Measurements from ENCODE around the gene ITPR1. TPM values are rescaled to one million over a fixed set of nuclear protein-coding genes. Genes with fewer than 3 reads are reported as not detected.

Gene ITPR1
- total RNA-seq, 4 donors from 2014 or later = 184 to 305 (median 218) TPM

- 89 to 100% methylated on average over 4 to 5 of the region's 9 CpGs for WGBS, 2 donors (ENCODE audit: low coverage in 1 of 2)
- TF ChIP-seq CTCF (IDR thresholded peaks at IDR 0.05) (no peak), POLR2A (IDR thresholded peaks at IDR 0.05) (no peak), EP300 (IDR thresholded peaks at IDR 0.05) (no peak), POLR2AphosphoS5 (IDR thresholded peaks at IDR 0.05) (no peak)
- Histone ChIP-seq H3K27ac (peak overlapping the region in 3 of 4 donors; percentile 86 to 92 (median 89)), H3K4me1 (peaks cover 13 to 56% (median 25%) of the 10 kb centered on the region in 3 donors), H3K4me3 (no peak overlapping the region), H3K27me3 (no peaks in the 10 kb centered on the region), H3K36me3 (peaks cover 0 to 45% of the 10 kb centered on the region in 2 donors), H3K9me3 (no peaks in the 10 kb centered on the region)
- no peak for ATAC-seq
These were observed 246.4 kb downstream of the ITPR1 start for GRCh38 chr3:4739289-4740236.

- Histone ChIP-seq H3K27ac (peak overlapping the region; percentile 77 to 92 (median 88)), H3K36me3 (peaks cover 0 to 39% of the 10 kb centered on the region in 2 donors), H3K27me3 (no peaks in the 10 kb centered on the region), H3K9me3 (no peaks in the 10 kb centered on the region), H3K4me1 (peaks cover 13 to 56% (median 25%) of the 10 kb centered on the region in 3 donors), H3K4me3 (no peak overlapping the region)
- 34 to 65% methylated on average over 5 to 10 of the region's 13 CpGs for WGBS, 2 donors (ENCODE audit: low coverage in 1 of 2)
- ATAC-seq = peak; percentile 32
- TF ChIP-seq CTCF (IDR thresholded peaks at IDR 0.05) = no peak
- no peak for TF ChIP-seq POLR2AphosphoS5 (IDR thresholded peaks at IDR 0.05)
- TF ChIP-seq POLR2A (IDR thresholded peaks at IDR 0.05) = no peak
These were observed 247.4 kb downstream of the ITPR1 start for GRCh38 chr3:4740397-4741105.

GRCh38 chr3:4741106-4741403, 247.9 kb downstream of the ITPR1 start:
- no peak for TF ChIP-seq EP300 (IDR thresholded peaks at IDR 0.05)
- no peak for TF ChIP-seq POLR2AphosphoS5 (IDR thresholded peaks at IDR 0.05)
- TF ChIP-seq CTCF (IDR thresholded peaks at IDR 0.05) = no peak
- no peak for TF ChIP-seq POLR2A (IDR thresholded peaks at IDR 0.05)
- Histone ChIP-seq H3K9me3 (no peaks in the 10 kb centered on the region), H3K4me1 (peaks cover 13 to 61% (median 25%) of the 10 kb centered on the region in 3 donors), H3K36me3 (peaks cover 0 to 43% of the 10 kb centered on the region in 2 donors), H3K4me3 (no peak overlapping the region), H3K27me3 (no peaks in the 10 kb centered on the region), H3K27ac (peak overlapping the region; percentile 77 to 92 (median 88))
- no peak for ATAC-seq
- WGBS, 2 donors (ENCODE audit: low coverage in 1 of 2) = 30 to 50% methylated on average over 1 to 3 of the region's 3 CpGs

GRCh38 chr3:4741404-4742307, 248.5 kb downstream of the ITPR1 start:
- Histone ChIP-seq H3K4me3 (no peak overlapping the region), H3K36me3 (peaks cover 0 to 43% of the 10 kb centered on the region in 2 donors), H3K4me1 (peaks cover 13 to 64% (median 25%) of the 10 kb centered on the region in 3 donors), H3K27me3 (no peaks in the 10 kb centered on the region), H3K9me3 (no peaks in the 10 kb centered on the region), H3K27ac (peak overlapping the region; percentile 77 to 92 (median 88))
- peak; percentile 94 for ATAC-seq
- WGBS, 2 donors (ENCODE audit: low coverage in 1 of 2) = 20% methylated on average over 5 to 12 of the region's 14 CpGs
- TF ChIP-seq POLR2A (IDR thresholded peaks at IDR 0.05) (no peak), CTCF (IDR thresholded peaks at IDR 0.05) (no peak), POLR2AphosphoS5 (IDR thresholded peaks at IDR 0.05) (peak; percentile 90), EP300 (IDR thresholded peaks at IDR 0.05) (no peak)

Data from gastroesophageal sphincter (tissue), 4 donors.